HCT116 (cell line): ENCODE data around the gene SLC5A6. TPM values are rescaled to one million over a fixed set of nuclear protein-coding genes. Genes with fewer than 3 reads are reported as not detected.

ENCODE experiments used
- ATAC-seq: fragments of 200-7000 bp; cut with Tn5 transposase; 2 replicates; pipeline ENCODE4 v1.9.1; 2020; ENCODE audit warnings: mild to moderate bottlenecking, moderate library complexity
- BruUV-seq: library from RNA; stranded (reverse); fragments of 400-500 nt; replicated peaks from 2 replicates; lab custom pipeline; 2021; lab: Mats Ljungman, UMichigan
- CTCF ChIA-PET: fragments of 300-600 bp; sonication (Branson Sonifier 250); formaldehyde crosslinking; loops from one replicate; lab custom pipeline; 2021; ENCODE audit warnings: antibody characterized with exemption; lab: Charles Lee
- POLR2A ChIA-PET: fragments of 300-600, 350-600 bp; sonication (Branson Sonifier 250); formaldehyde crosslinking; loops from one replicate; lab custom pipeline; 2021; ENCODE audit warnings: antibody characterized with exemption; lab: Charles Lee
- RAD21 ChIA-PET, 2 experiments: fragments of 300-600 bp; sonication (Branson Sonifier 250); formaldehyde crosslinking; loops; one replicate each; lab custom pipeline; 2023; ENCODE audit warnings: low total read pairs in 2 of 2; ENCODE audit not compliant: uncharacterized antibody in 2 of 2, unreplicated experiment in 2 of 2, low non-redundant PET in 1 of 2; lab: Charles Lee
- DNase-seq: peaks from one replicate; pipeline ENCODE4 v3.0.0-alpha.2; 2010; ENCODE audit warnings: low read depth, low spot score
- H2AFZ ChIP-seq: fragments of 200-600 bp; shearing (Covaris generic), sonication (generic); 2 replicates; pipeline ENCODE4 v1.6.1; 2017; ENCODE audit warnings: low read depth, mixed run types, mixed read lengths, antibody characterized with exemption, low read length; ENCODE audit not compliant: poor library complexity, severe bottlenecking
- H3K27ac ChIP-seq: 2 replicates; pipeline ENCODE4 v1.5.1; 2012; ENCODE audit warnings: low read depth, low read length
- H3K27me3 ChIP-seq: fragments of 200-600 bp; sonication (generic); 2 replicates; pipeline ENCODE4 v1.6.1; 2016; ENCODE audit warnings: mixed run types, low read length, mixed read lengths; ENCODE audit not compliant: insufficient read depth
- H3K36me3 ChIP-seq, 2 experiments: fragments of 200-500 bp in 1 of 2; fragments of 200-600 bp in 1 of 2; sonication (Bioruptor generic) in 1 of 2; sonication (generic) in 1 of 2; 2 replicates each; pipeline versions ENCODE4 v1.5.1 to v1.6.1; 2014 to 2016; ENCODE audit warnings: low read length in 2 of 2, inconsistent platforms in 1 of 2, mixed read lengths in 1 of 2, mixed run types in 1 of 2; ENCODE audit not compliant: insufficient read depth in 2 of 2, control insufficient read depth in 1 of 2
- H3K4me1 ChIP-seq, 2 experiments: fragments of 200-600 bp in 1 of 2; sonication (generic) in 1 of 2; 2 replicates each; pipeline versions ENCODE4 v1.5.1 to v1.6.1; 2012 to 2017; ENCODE audit warnings: low read length in 2 of 2, inconsistent platforms in 1 of 2, mild to moderate bottlenecking in 1 of 2, mixed read lengths in 1 of 2, mixed run types in 1 of 2, moderate library complexity in 1 of 2; ENCODE audit not compliant: insufficient read depth in 2 of 2, control insufficient read depth in 1 of 2
- H3K4me2 ChIP-seq: fragments of 200-600 bp; sonication (generic); 2 replicates; pipeline ENCODE4 v1.6.1; 2017; ENCODE audit warnings: mixed run types, low read length, mixed read lengths
- H3K4me3 ChIP-seq, 2 experiments: fragments of 200-600 bp in 1 of 2; sonication (generic) in 1 of 2; replicated peaks in 1 of 2; 2 replicates each; pipeline ENCODE4 v1.5.1; 2011 to 2016; ENCODE audit warnings: low read length in 2 of 2, control low read depth in 1 of 2, low read depth in 1 of 2, mild to moderate bottlenecking in 1 of 2, mixed read lengths in 1 of 2, mixed run types in 1 of 2
- H3K79me2 ChIP-seq: fragments of 200-600 bp; sonication (generic); 2 replicates; pipeline ENCODE4 v1.6.1; 2017; ENCODE audit warnings: mild to moderate bottlenecking, mixed run types, low read length, moderate library complexity, mixed read lengths; ENCODE audit not compliant: insufficient read depth
- H3K9ac ChIP-seq: fragments of 200-600 bp; sonication (generic); 2 replicates; pipeline ENCODE4 v1.6.1; 2016; ENCODE audit warnings: low read length, mixed read lengths
- H3K9me2 ChIP-seq: fragments of 200-600 bp; sonication (generic), shearing (Covaris generic); 2 replicates; pipeline ENCODE4 v1.6.1; 2017; ENCODE audit warnings: mixed run types, mild to moderate bottlenecking, moderate library complexity; ENCODE audit not compliant: insufficient read depth
- H3K9me3 ChIP-seq, 2 experiments: fragments of 200-500 bp in 1 of 2; fragments of 200-600 bp in 1 of 2; sonication (Bioruptor generic) in 1 of 2; sonication (generic) in 1 of 2; 2 replicates each; pipeline ENCODE4 v1.6.1; 2014 to 2017; ENCODE audit warnings: low read length in 2 of 2, mixed read lengths in 2 of 2, inconsistent platforms in 1 of 2, low read depth in 1 of 2, mild to moderate bottlenecking in 1 of 2, mixed run types in 1 of 2, moderate library complexity in 1 of 2; ENCODE audit not compliant: control insufficient read depth in 1 of 2, insufficient read depth in 1 of 2
- H4K20me1 ChIP-seq: fragments of 200-600 bp; sonication (generic), shearing (Covaris generic); 2 replicates; pipeline ENCODE4 v1.6.1; 2017; ENCODE audit warnings: mixed run types, mild to moderate bottlenecking, moderate library complexity; ENCODE audit not compliant: insufficient read depth
- ATF3 ChIP-seq: IDR thresholded peaks from 2 replicates; pipeline ENCODE4 v1.6.1; 2012
- CEBPB ChIP-seq: IDR thresholded peaks from 2 replicates; pipeline ENCODE4 v1.6.1; 2012; ENCODE audit warnings: low read depth
- CTCF ChIP-seq, 3 experiments: fragments of 200-600 bp in 1 of 3; sonication (generic) in 1 of 3; IDR thresholded peaks in 2 of 3; conservative IDR thresholded peaks in 1 of 3; 2 replicates each; pipeline ENCODE4 v1.5.1; 2012 to 2017; ENCODE audit warnings: low read depth in 2 of 3, low read length in 2 of 3, antibody characterized with exemption in 1 of 3, borderline replicate concordance in 1 of 3, control low read depth in 1 of 3, mild to moderate bottlenecking in 1 of 3, mixed read lengths in 1 of 3, mixed run types in 1 of 3, moderate library complexity in 1 of 3; ENCODE audit not compliant: insufficient read depth in 1 of 3
- EGR1 ChIP-seq: IDR thresholded peaks from 2 replicates; pipeline ENCODE4 v1.6.1; 2012; ENCODE audit warnings: low read depth
- ELF1 ChIP-seq: IDR thresholded peaks from 2 replicates; pipeline ENCODE4 v1.6.1; 2012; ENCODE audit warnings: low read depth, borderline replicate concordance
- FOSL1 ChIP-seq: IDR thresholded peaks from 2 replicates; pipeline ENCODE4 v1.6.1; 2012; ENCODE audit warnings: low read depth
- JUND ChIP-seq: IDR thresholded peaks from 2 replicates; pipeline ENCODE4 v1.6.1; 2012
- SP1 ChIP-seq: IDR thresholded peaks from 2 replicates; pipeline ENCODE4 v1.6.1; 2012; ENCODE audit warnings: low read depth
- ZFX ChIP-seq: fragments of 450-650 bp; IDR thresholded peaks from 2 replicates; pipeline ENCODE4 v1.6.1; 2017
- ZNF274 ChIP-seq: fragments of 200-500 bp; sonication (Bioruptor generic); IDR thresholded peaks from 2 replicates; pipeline ENCODE4 v1.6.1; 2014; ENCODE audit warnings: mild to moderate bottlenecking, low read depth, low read length, inconsistent platforms
- intact Hi-C: fragments of 100-400 bp; cut with micrococcal nuclease; formaldehyde crosslinking; loops from 2 replicates; pipeline ENCODE4 v1.10.0; 2022
- total RNA-seq: library from RNA; stranded (reverse); gene quantifications from one replicate; pipeline ENCODE4 v1.2.1, GENCODE V29; 2021; ENCODE audit not compliant: unreplicated experiment

SLC5A6 gene
- total RNA-seq, 1 experiment from 2014 or later: 55.4 TPM

GRCh38 chr2:27233341-27233740 lies 21.3 kb upstream of the SLC5A6 start:
- no peaks in the 10 kb centered on the region for H3K4me1 ChIP-seq
- POLR2A ChIA-PET: no interaction called here
- H3K4me2 ChIP-seq: no peak overlapping the region
- H3K9ac ChIP-seq: no peak overlapping the region
- no peaks in the 10 kb centered on the region for H3K9me3 ChIP-seq
- DNase-seq: no peak
- no peak for TF ChIP-seq ELF1
- no peak for TF ChIP-seq EGR1
- TF ChIP-seq JUND: no peak
- no peak for TF ChIP-seq ZNF274
- no peak for TF ChIP-seq CEBPB
- TF ChIP-seq, all 23 proteins: peak for 0
- ChIA-PET CTCF (no interaction called here), RAD21 (no interaction called here)
- no peak overlapping the region for H3K4me3 ChIP-seq
- ATAC-seq: no peak
- no peaks in the 10 kb centered on the region for H3K27me3 ChIP-seq
- H4K20me1 ChIP-seq: no peaks in the 10 kb centered on the region
- no TSS peak for BruUV-seq
- no peak overlapping the region for H2AFZ ChIP-seq
- no peaks in the 10 kb centered on the region for H3K79me2 ChIP-seq
- intact Hi-C loops: no loop called here
- no peaks in the 10 kb centered on the region for H3K9me2 ChIP-seq
- peaks cover 61 to 80% of the 10 kb centered on the region in 2 experiments for H3K36me3 ChIP-seq
- H3K27ac ChIP-seq: no peak overlapping the region

GRCh38 chr2:27231921-27232320 lies 19.9 kb upstream of the SLC5A6 start:
- POLR2A ChIA-PET: no interaction called here
- intact Hi-C loops: no loop called here
- Histone ChIP-seq H3K4me3 (no peak overlapping the region), H3K36me3 (peaks cover 62 to 78% of the 10 kb centered on the region in 2 experiments), H4K20me1 (peaks cover 9% of the 10 kb centered on the region), H3K9me3 (no peaks in the 10 kb centered on the region), H2AFZ (no peak overlapping the region), H3K79me2 (peaks cover 4% of the 10 kb centered on the region; the same call in 1 of the 2 replicates), H3K4me2 (no peak overlapping the region), H3K27ac (no peak overlapping the region), H3K4me1 (no peaks in the 10 kb centered on the region), H3K9me2 (no peaks in the 10 kb centered on the region), H3K27me3 (no peaks in the 10 kb centered on the region), H3K9ac (no peak overlapping the region)
- CTCF ChIA-PET: no interaction called here
- RAD21 ChIA-PET: no interaction called here
- DNase-seq (no peak), ATAC-seq (no peak)
- TF ChIP-seq CTCF (IDR thresholded peaks at IDR 0.05 in 2 of 3, conservative IDR thresholded peaks at IDR 0.05 in 1 of 3; ENCODE audit: borderline replicate concordance in 1 of 3, insufficient read depth in 1 of 3, low read depth in 2 of 3, low read length in 2 of 3) (no peak), FOSL1 (no peak), SP1 (no peak), ZFX (no peak), ATF3 (no peak)
- TSS peak; percentile 13 for BruUV-seq
